Subcutaneous adipose tissue (tissue), 4 donors: ENCODE data around the gene CARM1. TPM values are rescaled to one million over a fixed set of nuclear protein-coding genes. Genes with fewer than 3 reads are reported as not detected.

Experiments
- total RNA-seq, 4 donors: library from RNA; depleted of rRNA; stranded (reverse); fragments of >200 nt; gene quantifications; one replicate each; pipeline ENCODE4 v1.1.0, GENCODE V29; 2016
- TF ChIP-seq, protein P1 (sequence below): fragments of 450-650 bp; IDR thresholded peaks from one replicate; pipeline ENCODE4 v1.5.1; 2016; ENCODE audit warnings: low read depth, mild to moderate bottlenecking, control low read depth, antibody characterized with exemption, moderate library complexity

The CARM1 gene
- total RNA-seq, 4 donors from 2014 or later: 16.7 to 19.6 (median 18.4) TPM

DNA sequence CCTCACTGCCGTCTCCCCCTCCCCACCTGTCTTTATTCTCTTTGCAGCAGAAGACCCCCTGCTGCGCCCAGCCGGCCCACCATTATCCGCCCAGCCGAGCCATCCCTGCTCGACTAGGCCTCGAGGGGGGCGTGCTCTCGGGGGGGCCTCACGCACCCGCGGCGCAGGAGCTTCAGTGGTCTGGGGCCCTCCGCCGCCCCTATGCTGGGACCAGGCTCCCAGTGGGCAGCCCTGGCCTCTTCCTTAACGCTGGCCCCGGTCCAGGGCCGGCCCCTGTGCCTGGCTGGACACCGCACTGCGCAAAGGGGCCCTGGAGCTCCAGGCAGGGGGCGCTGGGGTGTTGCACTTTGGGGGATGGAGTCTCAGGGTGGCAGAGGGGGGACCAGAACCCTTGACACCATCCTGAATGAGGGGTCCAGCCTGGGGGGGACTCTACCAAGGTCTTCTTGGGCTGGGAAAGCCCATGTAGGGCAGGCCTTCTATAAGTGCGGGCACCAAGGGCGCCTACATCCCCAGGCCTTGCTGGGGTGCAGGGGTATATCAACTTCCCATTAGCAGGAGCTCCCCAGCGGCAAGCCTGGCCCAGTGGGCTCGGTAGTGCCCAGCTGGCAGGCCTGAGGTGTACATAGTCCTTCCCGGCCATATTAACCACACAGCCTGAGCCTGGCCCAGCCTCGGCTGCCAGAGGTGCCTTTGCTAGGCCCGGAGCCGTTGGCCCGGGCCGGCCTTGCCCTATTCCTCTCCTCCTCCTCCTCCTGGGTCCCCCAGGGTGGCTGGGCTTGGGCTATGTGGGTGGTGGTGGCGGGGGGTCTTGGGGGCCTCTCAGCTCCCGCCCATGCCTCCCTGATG, 40.2 kb upstream of the CARM1 start:
- TF ChIP-seq, protein P1, sequence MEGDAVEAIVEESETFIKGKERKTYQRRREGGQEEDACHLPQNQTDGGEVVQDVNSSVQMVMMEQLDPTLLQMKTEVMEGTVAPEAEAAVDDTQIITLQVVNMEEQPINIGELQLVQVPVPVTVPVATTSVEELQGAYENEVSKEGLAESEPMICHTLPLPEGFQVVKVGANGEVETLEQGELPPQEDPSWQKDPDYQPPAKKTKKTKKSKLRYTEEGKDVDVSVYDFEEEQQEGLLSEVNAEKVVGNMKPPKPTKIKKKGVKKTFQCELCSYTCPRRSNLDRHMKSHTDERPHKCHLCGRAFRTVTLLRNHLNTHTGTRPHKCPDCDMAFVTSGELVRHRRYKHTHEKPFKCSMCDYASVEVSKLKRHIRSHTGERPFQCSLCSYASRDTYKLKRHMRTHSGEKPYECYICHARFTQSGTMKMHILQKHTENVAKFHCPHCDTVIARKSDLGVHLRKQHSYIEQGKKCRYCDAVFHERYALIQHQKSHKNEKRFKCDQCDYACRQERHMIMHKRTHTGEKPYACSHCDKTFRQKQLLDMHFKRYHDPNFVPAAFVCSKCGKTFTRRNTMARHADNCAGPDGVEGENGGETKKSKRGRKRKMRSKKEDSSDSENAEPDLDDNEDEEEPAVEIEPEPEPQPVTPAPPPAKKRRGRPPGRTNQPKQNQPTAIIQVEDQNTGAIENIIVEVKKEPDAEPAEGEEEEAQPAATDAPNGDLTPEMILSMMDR: no peak

DNA sequence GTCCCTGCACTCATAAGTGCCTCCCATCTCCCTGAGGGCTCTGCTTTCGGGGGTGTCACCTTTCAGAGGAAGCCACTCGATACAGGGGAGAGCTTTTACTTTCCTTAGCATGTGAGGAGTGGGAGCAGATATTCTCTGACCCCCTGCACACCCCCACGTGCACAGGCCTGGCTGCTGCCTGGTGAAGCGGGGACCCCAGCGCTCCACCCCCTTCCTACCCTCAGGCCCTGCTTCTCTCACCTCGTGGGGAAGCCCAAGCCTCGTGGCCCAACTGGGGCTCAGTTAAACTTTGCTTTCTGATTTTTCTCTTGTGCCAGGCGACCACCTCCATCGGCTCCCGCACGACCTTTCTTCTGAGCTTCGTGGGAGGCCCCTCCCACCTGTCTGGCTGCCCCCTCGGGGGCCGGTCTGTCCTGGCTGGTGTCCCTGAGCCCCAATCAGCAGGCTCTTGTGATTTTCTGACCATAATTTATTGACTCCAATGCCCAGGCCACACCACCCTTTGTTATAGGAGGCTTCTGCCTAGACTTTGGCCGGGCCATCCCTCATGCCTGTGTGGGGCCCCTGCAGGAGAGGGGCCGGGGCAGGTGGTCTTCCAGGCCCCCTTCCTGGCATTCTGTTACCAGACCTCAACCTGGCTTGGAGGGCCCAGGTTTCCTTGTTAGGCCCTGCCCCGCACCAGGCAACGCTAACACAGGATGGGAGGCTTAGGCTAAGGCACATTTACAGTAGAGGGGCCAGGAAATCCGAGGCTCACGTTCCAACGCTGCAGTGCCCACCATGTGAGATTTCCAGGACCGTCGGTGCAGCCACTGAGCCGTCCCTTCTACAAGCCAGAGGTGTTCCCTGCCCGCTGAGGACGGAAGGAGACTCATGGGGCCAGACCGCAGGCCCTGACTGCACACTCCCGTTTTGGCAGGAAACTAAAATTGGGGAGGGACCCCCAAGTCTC, 39.1 kb upstream of the CARM1 start:
- TF ChIP-seq, protein P1: no peak

DNA sequence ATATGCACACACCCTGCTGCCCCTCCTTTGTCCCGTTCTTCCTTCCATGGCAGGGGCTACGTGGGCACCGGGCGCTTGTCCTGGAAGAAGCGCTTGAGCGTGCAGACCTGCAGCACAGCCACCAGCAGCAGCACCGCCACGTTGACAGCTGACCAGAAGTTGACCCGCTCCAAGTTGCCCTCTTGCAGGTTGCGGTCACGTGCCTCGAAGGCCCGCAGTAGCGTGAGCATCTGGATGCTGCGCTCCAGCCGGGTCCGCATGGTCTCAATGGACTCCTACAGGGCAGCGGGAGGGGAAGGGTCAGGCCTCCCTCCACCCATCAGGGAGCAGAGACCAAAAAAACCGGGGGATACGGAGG, 38.4 kb upstream of the CARM1 start:
- TF ChIP-seq, protein P1: no peak

DNA sequence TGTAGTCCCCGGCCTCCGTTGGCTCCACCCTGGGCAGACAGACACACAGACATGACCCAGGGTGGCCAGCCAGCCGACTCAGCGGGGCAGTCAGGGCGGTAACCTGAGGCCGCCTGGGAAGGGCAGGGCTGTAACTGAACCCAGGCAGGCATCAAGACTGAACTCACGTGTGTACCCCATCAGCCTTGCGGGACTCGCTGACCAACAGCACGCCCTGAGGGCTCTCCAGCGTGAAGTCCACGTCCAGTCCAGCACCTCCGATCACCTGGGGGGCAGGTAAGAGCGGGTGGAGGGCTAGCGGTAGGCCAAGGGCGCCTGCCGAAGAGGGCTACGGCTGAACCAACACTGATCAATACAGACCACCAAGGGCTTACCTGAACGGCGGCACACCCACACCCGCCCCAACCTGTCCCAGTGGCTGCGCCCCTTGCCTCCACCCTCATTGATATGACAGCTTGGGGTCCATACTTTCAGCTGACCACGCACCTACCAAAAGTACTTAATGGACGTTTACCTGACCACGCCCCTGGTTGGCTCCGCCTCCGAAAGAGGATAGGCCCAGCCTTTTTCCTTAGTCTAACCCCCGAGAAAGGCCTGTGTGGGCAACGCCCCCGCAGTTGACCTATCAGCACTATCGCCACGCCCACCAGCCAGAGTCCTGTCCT, 36.1 kb upstream of the CARM1 start:
- TF ChIP-seq, protein P1: no peak

DNA sequence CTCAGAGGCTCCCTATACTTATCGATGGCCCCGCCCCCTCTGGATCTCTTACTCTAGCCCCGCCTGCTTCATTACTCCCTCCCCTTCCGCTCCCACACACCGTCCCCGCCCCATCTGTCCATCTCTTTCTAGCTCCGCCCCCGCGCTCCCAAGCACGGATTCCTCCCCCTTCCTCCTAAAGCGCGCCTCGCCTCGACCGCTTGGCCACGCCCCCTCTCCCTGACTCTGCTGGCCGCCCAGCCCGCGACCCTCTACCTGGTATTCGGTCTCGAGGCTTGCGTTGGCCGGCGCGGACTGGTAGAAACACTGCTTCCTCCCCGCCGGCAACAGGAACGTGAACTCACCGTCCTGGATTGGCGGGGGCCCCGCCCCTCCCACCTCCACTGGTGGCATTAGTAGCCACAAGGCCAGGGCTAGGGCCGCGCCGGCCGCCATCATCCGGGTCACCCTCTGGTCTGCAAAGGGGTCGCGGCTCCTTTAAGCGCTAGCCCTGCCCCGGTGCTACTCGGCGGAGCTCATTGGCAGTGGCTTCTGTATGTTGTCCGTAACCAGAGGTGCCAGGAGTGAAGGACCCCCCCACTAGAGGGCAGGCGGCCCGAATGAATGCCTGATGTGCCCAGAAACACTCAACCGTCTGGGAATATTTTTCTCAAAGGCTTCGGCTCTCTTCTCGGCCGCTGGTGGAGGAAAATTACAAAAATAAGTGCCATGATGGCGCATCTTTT, 35.4 kb upstream of the CARM1 start, which contains the start of gene TMED1:
TSS of gene TMED1 (minus strand) at position 459 of the 725 bp plus-strand sequence. CDS start at position 438, 21 bp downstream.
- TF ChIP-seq, protein P1: no peak

DNA sequence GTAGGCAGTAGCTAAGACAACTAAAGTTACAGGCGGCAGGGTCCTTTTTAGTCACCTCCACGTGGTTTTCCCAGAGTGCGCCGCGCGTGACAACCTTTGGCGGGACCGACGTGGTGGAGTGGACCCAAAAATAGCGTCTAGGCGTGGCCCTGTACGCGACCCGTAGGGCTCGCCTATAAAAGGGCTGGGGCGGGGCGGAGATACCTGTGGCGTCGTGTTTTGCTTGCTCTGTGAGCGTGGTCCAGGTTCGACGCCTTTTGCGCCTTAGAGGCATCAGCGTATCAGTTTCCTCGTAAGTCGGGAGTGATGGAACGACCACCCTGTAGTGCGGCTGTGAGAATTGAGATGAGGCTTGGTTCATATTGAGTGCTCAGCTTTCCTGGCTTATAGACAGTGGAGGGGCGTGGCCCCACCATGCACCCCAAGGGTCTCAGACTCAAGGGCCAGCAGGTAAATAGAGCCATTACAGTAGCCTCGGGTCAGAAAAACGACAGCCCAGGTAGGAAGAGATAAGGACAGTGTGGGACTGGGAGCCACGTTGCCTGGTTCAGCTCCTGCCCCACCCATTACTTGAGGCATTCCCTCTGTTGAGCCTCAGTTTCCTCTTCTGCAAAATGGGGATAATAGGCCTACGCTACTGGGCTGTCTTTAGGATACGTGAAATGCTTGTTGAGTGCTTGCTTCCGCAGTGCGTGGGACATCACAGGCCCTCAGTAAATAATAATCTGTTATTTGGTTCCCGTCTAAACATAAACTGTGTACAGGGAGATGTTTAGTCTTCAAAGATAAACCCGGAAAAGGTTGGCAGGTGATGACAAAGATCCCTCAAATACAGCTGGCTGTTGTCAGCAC, 34.6 kb upstream of the CARM1 start:
- TF ChIP-seq, protein P1: no peak
